Ishikawa (cell line): ENCODE results near the gene CTTNBP2.

Source experiments
- CEBPB ChIP-seq: IDR thresholded peaks from 2 replicates; pipeline ENCODE4 v1.6.1; 2012
- CREB1 ChIP-seq: IDR thresholded peaks from 2 replicates; pipeline ENCODE4 v1.6.1; 2012; ENCODE audit warnings: low read depth
- EGR1 ChIP-seq: IDR thresholded peaks from 2 replicates; pipeline ENCODE4 v1.6.1; 2012
- EP300 ChIP-seq: IDR thresholded peaks from 2 replicates; pipeline ENCODE4 v1.6.1; 2012; ENCODE audit warnings: borderline replicate concordance
- FOXM1 ChIP-seq: IDR thresholded peaks from 2 replicates; pipeline ENCODE4 v1.6.1; 2012; ENCODE audit warnings: low read depth, borderline replicate concordance
- NFIC ChIP-seq: IDR thresholded peaks from 2 replicates; pipeline ENCODE4 v1.6.1; 2012
- RAD21 ChIP-seq: IDR thresholded peaks from 2 replicates; pipeline ENCODE4 v1.6.1; 2012; ENCODE audit warnings: low read depth
- TAF1 ChIP-seq: IDR thresholded peaks from 2 replicates; pipeline ENCODE4 v1.6.1; 2012; ENCODE audit warnings: low read depth, mild to moderate bottlenecking
- TCF12 ChIP-seq: IDR thresholded peaks from 2 replicates; pipeline ENCODE4 v1.6.1; 2012; ENCODE audit warnings: low read depth
- TEAD4 ChIP-seq: IDR thresholded peaks from 2 replicates; pipeline ENCODE4 v1.6.1; 2012
- YY1 ChIP-seq: IDR thresholded peaks from 2 replicates; pipeline ENCODE4 v1.6.1; 2012; ENCODE audit warnings: low read depth
- ZBTB7A ChIP-seq: IDR thresholded peaks from 2 replicates; pipeline ENCODE4 v1.6.1; 2012; ENCODE audit warnings: low read depth
- TF ChIP-seq, protein P1 (sequence below): IDR thresholded peaks from 2 replicates; pipeline ENCODE4 v1.6.1; 2012
- TF ChIP-seq, protein P2 (sequence below): IDR thresholded peaks from 2 replicates; pipeline ENCODE4 v1.6.1; 2012
- TF ChIP-seq, protein P3 (sequence below): IDR thresholded peaks from 2 replicates; pipeline ENCODE4 v1.6.1; 2012; ENCODE audit warnings: low read depth, mild to moderate bottlenecking

CTTNBP2 gene

DNA sequence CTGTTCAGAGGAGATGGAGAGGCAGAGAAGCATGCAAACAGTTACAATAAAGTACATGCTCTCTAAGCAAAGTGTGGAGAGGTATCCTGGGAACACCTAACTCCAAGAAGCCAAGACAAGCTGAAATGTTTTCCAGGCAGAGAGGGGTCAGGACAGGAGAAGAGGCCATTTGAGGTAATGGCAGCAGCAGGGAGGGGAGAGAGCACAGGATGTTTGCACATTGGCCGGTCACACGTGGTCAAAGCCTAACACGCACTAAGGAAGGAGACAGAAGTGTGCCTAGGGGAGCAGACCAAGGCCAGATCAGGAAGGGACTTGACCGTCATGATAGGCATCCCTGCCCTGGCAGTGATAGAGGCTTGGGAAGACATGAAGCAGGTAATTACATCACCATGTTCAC, 101.5 kb downstream of the CTTNBP2 start:
- TF ChIP-seq, protein P1, sequence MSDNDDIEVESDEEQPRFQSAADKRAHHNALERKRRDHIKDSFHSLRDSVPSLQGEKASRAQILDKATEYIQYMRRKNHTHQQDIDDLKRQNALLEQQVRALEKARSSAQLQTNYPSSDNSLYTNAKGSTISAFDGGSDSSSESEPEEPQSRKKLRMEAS: no peak
- no peak for TF ChIP-seq NFIC
- TF ChIP-seq ZBTB7A: no peak
- no peak for TF ChIP-seq CEBPB
- no peak for TF ChIP-seq YY1
- no peak for TF ChIP-seq CREB1
- TF ChIP-seq EP300: no peak

DNA sequence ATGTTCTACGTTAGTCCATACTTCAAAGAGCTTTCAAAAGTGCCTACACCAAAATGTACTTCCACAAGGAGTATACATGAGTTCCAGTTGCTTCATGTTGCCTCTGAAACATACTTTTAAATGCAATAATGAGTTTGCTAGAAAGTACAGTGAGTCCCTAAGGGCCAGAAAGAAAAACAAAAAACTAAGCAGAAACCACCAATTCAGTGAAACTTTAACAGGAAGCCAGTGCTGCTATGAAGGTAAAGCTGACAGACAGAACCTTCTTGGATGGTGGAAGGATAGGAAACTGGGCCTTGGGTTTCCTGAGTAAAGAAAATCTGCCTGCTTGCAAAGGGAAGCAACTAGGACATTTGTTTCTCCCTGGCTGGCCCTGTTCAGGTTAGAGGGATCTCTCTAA, 104.2 kb downstream of the CTTNBP2 start:
- no peak for TF ChIP-seq NFIC
- TF ChIP-seq TAF1: no peak
- no peak for TF ChIP-seq ZBTB7A
- TF ChIP-seq, protein P2, sequence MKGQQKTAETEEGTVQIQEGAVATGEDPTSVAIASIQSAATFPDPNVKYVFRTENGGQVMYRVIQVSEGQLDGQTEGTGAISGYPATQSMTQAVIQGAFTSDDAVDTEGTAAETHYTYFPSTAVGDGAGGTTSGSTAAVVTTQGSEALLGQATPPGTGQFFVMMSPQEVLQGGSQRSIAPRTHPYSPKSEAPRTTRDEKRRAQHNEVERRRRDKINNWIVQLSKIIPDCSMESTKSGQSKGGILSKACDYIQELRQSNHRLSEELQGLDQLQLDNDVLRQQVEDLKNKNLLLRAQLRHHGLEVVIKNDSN: no peak
- TF ChIP-seq, protein P3, sequence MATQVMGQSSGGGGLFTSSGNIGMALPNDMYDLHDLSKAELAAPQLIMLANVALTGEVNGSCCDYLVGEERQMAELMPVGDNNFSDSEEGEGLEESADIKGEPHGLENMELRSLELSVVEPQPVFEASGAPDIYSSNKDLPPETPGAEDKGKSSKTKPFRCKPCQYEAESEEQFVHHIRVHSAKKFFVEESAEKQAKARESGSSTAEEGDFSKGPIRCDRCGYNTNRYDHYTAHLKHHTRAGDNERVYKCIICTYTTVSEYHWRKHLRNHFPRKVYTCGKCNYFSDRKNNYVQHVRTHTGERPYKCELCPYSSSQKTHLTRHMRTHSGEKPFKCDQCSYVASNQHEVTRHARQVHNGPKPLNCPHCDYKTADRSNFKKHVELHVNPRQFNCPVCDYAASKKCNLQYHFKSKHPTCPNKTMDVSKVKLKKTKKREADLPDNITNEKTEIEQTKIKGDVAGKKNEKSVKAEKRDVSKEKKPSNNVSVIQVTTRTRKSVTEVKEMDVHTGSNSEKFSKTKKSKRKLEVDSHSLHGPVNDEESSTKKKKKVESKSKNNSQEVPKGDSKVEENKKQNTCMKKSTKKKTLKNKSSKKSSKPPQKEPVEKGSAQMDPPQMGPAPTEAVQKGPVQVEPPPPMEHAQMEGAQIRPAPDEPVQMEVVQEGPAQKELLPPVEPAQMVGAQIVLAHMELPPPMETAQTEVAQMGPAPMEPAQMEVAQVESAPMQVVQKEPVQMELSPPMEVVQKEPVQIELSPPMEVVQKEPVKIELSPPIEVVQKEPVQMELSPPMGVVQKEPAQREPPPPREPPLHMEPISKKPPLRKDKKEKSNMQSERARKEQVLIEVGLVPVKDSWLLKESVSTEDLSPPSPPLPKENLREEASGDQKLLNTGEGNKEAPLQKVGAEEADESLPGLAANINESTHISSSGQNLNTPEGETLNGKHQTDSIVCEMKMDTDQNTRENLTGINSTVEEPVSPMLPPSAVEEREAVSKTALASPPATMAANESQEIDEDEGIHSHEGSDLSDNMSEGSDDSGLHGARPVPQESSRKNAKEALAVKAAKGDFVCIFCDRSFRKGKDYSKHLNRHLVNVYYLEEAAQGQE: no peak
- TF ChIP-seq FOXM1: no peak
- no peak for TF ChIP-seq CREB1
- no peak for TF ChIP-seq CEBPB
- TF ChIP-seq EGR1: no peak
- TF ChIP-seq YY1: no peak
- TF ChIP-seq, protein P1: no peak
- no peak for TF ChIP-seq TEAD4
- TF ChIP-seq EP300: no peak
- no peak for TF ChIP-seq RAD21
- TF ChIP-seq TCF12: no peak

DNA sequence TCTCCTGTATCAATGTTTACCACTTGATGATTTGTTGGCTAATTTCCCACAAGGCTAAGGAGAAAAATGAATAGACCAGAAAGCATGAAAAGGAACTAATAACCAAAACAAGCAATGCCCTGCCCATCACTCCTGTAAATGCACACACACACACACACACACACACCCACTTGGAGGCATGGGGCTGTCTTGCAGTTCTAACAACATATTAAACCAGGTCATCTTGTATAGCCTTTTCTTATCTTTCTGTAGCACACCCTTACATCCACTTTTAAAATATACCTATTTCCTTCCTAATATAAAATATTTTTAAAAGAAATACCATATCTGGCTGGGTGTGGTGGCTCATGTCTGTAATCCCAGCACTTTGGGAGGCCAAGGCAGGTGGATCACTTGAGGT, 105.3 kb downstream of the CTTNBP2 start:
- TF ChIP-seq TCF12 (no peak), EGR1 (no peak)

DNA sequence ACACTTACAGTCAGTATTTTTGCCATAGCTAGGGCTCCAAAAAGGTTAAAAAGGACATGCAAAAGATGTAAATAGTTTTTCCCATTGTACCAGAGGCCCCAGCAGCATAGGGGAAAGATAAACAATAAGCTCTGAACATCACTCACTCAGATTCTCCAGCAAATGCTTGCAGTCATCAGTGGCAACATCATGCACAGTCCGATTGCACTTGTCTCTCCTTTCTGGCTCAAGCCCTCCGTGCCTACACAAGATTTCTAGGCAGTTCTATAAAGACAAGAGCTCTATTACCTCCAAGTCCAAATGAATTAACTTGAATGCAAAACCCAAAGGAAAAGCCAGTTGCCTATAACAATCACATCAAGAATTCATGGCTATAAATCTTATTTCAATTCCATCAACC, 106.3 kb downstream of the CTTNBP2 start:
- TF ChIP-seq NFIC (no peak), TEAD4 (no peak), CEBPB (no peak), RAD21 (no peak), EP300 (no peak), TAF1 (no peak), ZBTB7A (no peak)
- TF ChIP-seq, protein P2: no peak

DNA sequence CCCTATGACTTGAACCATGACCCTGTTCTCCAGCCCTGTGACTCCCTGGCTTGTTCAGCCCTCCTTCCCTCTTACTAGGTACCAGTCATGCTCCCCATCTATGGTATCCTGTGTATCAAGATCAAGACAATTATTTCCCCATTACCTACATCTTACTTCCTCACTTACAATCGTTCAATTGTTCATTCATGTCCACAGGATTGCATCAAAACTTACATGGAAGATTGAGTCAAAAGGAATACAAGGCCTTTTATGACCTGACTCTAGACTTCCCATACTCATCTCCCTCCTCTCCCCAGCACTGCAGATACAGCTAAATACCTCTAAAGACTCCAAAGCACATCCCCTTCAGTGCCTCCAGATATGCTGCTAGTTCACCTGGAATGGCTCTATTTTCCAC, 109.2 kb downstream of the CTTNBP2 start:
- TF ChIP-seq TEAD4: no peak

DNA sequence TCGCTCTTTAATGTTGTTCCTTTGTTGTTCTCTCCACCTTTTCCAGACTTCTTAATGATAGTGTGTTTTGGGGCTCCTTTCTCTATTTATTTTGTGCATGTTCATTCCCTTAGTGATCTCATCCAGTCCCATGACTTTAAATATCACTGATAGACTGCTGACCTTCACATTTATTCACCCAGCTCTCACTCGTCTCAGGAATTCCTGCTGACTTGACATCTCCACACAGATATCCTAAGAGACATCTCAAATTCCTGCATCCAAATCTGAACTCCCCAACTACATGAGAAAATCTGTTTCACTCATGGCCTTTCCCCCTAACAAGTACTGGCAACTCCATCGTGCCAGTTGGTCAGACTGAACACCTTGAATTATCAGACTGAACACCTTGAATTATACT, 111.2 kb downstream of the CTTNBP2 start:
- TF ChIP-seq ZBTB7A (no peak), NFIC (no peak), YY1 (no peak), TEAD4 (no peak), EP300 (no peak), TCF12 (no peak), CREB1 (no peak), FOXM1 (no peak), EGR1 (no peak), CEBPB (no peak), TAF1 (no peak), RAD21 (no peak)
- TF ChIP-seq, protein P3: no peak
- TF ChIP-seq, protein P1: no peak
- TF ChIP-seq, protein P2: no peak
